K562 (cell line): ENCODE results near the gene PPP1R13L. TPM values are rescaled to one million over a fixed set of nuclear protein-coding genes. Genes with fewer than 3 reads are reported as not detected.

ENCODE experiments used
- ATAC-seq: fragments of 200-7000 bp; cut with Tn5 transposase; 3 replicates; pipeline ENCODE4 v1.9.1; 2020; ENCODE audit warnings: moderate library complexity
- BruUV-seq: library from RNA; stranded (reverse); fragments of 400-500 nt; replicated peaks from 2 replicates; lab custom pipeline; 2021; lab: Mats Ljungman, UMichigan
- CTCF ChIA-PET: fragments of 300-600 bp; formaldehyde crosslinking; extraction: SDS; loops from one replicate; lab custom pipeline; 2021; ENCODE audit warnings: low intra/inter-chr PET ratio; lab: Yijun Ruan, JAX
- POLR2A ChIA-PET: fragments of 300-600, 350-650 bp; sonication (Branson Sonifier 250); formaldehyde crosslinking; extraction: SDS; loops from one replicate; lab custom pipeline; 2021; ENCODE audit warnings: antibody characterized with exemption, inconsistent platforms; lab: Yijun Ruan, JAX
- DNase-seq, 4 experiments: peaks; one replicate each; pipeline versions ENCODE4 v3.0.0 to v3.0.0-alpha.2; 2011 to 2018; ENCODE audit warnings: low spot score in 3 of 4, mixed read lengths in 3 of 4; ENCODE audit errors: extremely low read depth in 1 of 4
- FAIRE-seq: peaks from 2 replicates; lab custom pipeline; 2011; peaks lifted over from hg19 to GRCh38; lab: Jason Lieb, UNC
- H2AFZ ChIP-seq: 2 replicates; pipeline ENCODE4 v1.6.0; 2011; ENCODE audit warnings: low read depth, low read length, control low read depth, inconsistent platforms
- H3K27ac ChIP-seq: fragments of 200-600 bp; 3 replicates; pipeline ENCODE4 v1.8.0; 2011; ENCODE audit warnings: low read depth, mild to moderate bottlenecking, control low read depth, inconsistent platforms, low read length, moderate library complexity, mixed read lengths; ENCODE audit errors: extremely low read depth
- H3K27me3 ChIP-seq, 2 experiments: fragments of 300-600 bp in 1 of 2; 2 replicates in 1 of 2; 3 replicates in 1 of 2; pipeline versions ENCODE4 v1.6.0 to v1.8.0; 2011; ENCODE audit warnings: inconsistent platforms in 2 of 2, low read length in 2 of 2, mild to moderate bottlenecking in 1 of 2, mixed read lengths in 1 of 2, moderate library complexity in 1 of 2; ENCODE audit not compliant: control insufficient read depth in 2 of 2, insufficient read depth in 2 of 2
- H3K36me3 ChIP-seq: fragments of 300-600 bp; 3 replicates; pipeline ENCODE4 v1.8.0; 2011; ENCODE audit warnings: mild to moderate bottlenecking, low read length, inconsistent platforms; ENCODE audit not compliant: control insufficient read depth, insufficient read depth
- H3K4me1 ChIP-seq, 2 experiments: fragments of 200-600 bp in 1 of 2; replicated peaks in 1 of 2; 2 replicates in 1 of 2; 3 replicates in 1 of 2; pipeline versions ENCODE4 v1.5.1 to v1.8.0; 2011; ENCODE audit warnings: inconsistent platforms in 2 of 2, low read length in 2 of 2, mild to moderate bottlenecking in 1 of 2, mixed read lengths in 1 of 2, moderate library complexity in 1 of 2; ENCODE audit not compliant: control insufficient read depth in 2 of 2, insufficient read depth in 2 of 2
- H3K4me2 ChIP-seq: 2 replicates; pipeline ENCODE4 v1.6.1; 2011; ENCODE audit warnings: low read length, control low read depth, inconsistent platforms, mixed read lengths; ENCODE audit not compliant: insufficient read depth
- H3K4me3 ChIP-seq: fragments of 200-600 bp; sonication (generic), shearing (Covaris generic); 2 replicates; pipeline ENCODE4 v1.5.1; 2016; ENCODE audit warnings: control low read depth, inconsistent platforms
- H3K79me2 ChIP-seq: fragments of 200-600 bp; 3 replicates; pipeline ENCODE4 v1.8.0; 2011; ENCODE audit warnings: low read length, inconsistent platforms; ENCODE audit not compliant: control insufficient read depth, insufficient read depth
- H3K9ac ChIP-seq, 2 experiments: 2 replicates each; pipeline versions ENCODE4 v1.6.0 to v1.6.1; 2011; ENCODE audit warnings: low read depth in 2 of 2, low read length in 2 of 2, control low read depth in 1 of 2, inconsistent platforms in 1 of 2, mild to moderate bottlenecking in 1 of 2, mixed read lengths in 1 of 2; ENCODE audit not compliant: insufficient read depth in 1 of 2
- H3K9me1 ChIP-seq: one replicate; pipeline ENCODE4 v1.6.0; 2011; ENCODE audit warnings: inconsistent platforms, mild to moderate bottlenecking, low read length, moderate library complexity; ENCODE audit not compliant: control insufficient read depth, insufficient read depth
- H3K9me3 ChIP-seq: replicated peaks from 2 replicates; pipeline ENCODE4 v1.5.1; 2011; ENCODE audit warnings: low read depth, low read length, inconsistent platforms; ENCODE audit not compliant: control insufficient read depth, insufficient read depth
- H4K20me1 ChIP-seq: replicated peaks from 2 replicates; pipeline ENCODE4 v1.6.1; 2011; ENCODE audit warnings: low read length, inconsistent platforms, mixed read lengths; ENCODE audit not compliant: control insufficient read depth, insufficient read depth
- EZH2 ChIP-seq: IDR thresholded peaks from 2 replicates; pipeline ENCODE4 v1.6.1; 2012; ENCODE audit warnings: low read depth, mild to moderate bottlenecking, inconsistent platforms, low read length, borderline replicate concordance
- FOXP4 ChIP-seq: sonication (generic); formaldehyde crosslinking; IDR thresholded peaks from 2 replicates; pipeline ENCODE4 v1.8.0; 2022; ENCODE audit warnings: mild to moderate bottlenecking, missing genetic modification reagents, borderline replicate concordance
- GABPB1 ChIP-seq: sonication (generic); formaldehyde crosslinking; IDR thresholded peaks from 2 replicates; pipeline ENCODE4 v1.8.0; 2022; ENCODE audit warnings: mild to moderate bottlenecking, missing genetic modification reagents
- MAFG ChIP-seq: fragments of 450-650 bp; conservative IDR thresholded peaks from 2 replicates; pipeline ENCODE4 v1.6.1; 2016; ENCODE audit warnings: missing genetic modification characterization, missing compliant biosample characterization
- MECOM ChIP-seq: fragments of 250-450 bp; sonication (Bioruptor Pico); IDR thresholded peaks from 2 replicates; pipeline ENCODE4 v1.8.0; 2022; ENCODE audit warnings: inconsistent platforms
- MEF2D ChIP-seq: conservative IDR thresholded peaks from 2 replicates; pipeline ENCODE4 v1.6.1; 2016; ENCODE audit warnings: low read depth, missing genetic modification characterization, missing compliant biosample characterization
- PHB ChIP-seq: fragments of 250-450 bp; sonication (Bioruptor Pico); IDR thresholded peaks from 2 replicates; pipeline ENCODE4 v1.5.0; 2021
- PML ChIP-seq: IDR thresholded peaks from 2 replicates; pipeline ENCODE4 v1.6.1; 2012; ENCODE audit warnings: low read length, inconsistent platforms
- RBFOX2 ChIP-seq: fragments of 200-400 bp; formaldehyde crosslinking; IDR thresholded peaks from 2 replicates; pipeline ENCODE4 v1.6.1; 2017; ENCODE audit warnings: low read depth, mild to moderate bottlenecking, low read length, moderate library complexity
- SMARCC2 ChIP-seq: fragments of 450-650 bp; IDR thresholded peaks from 2 replicates; pipeline ENCODE4 v1.6.1; 2017; ENCODE audit warnings: antibody characterized with exemption, moderate library complexity, mild to moderate bottlenecking, low read depth
- VEZF1 ChIP-seq: fragments of 200-800 bp; sonication (Bioruptor generic); IDR thresholded peaks from 2 replicates; pipeline ENCODE4 v1.6.1; 2017; ENCODE audit warnings: missing genetic modification characterization, missing compliant biosample characterization
- WHSC1 ChIP-seq: IDR thresholded peaks from one replicate; pipeline ENCODE4 v1.6.1; 2012; ENCODE audit warnings: low read length, control low read depth, inconsistent platforms
- ZNF143 ChIP-seq: sonication (generic); formaldehyde crosslinking; IDR thresholded peaks from 2 replicates; pipeline ENCODE4 v1.9.0; 2022; ENCODE audit warnings: mild to moderate bottlenecking, missing genetic modification reagents
- ZNF395 ChIP-seq: fragments of 200-800 bp; sonication (Bioruptor generic); IDR thresholded peaks from 2 replicates; pipeline ENCODE4 v1.6.1; 2017; ENCODE audit warnings: missing genetic modification characterization, missing compliant biosample characterization
- ZNF668 ChIP-seq: fragments of 250-450 bp; sonication (Bioruptor Pico); IDR thresholded peaks from 2 replicates; pipeline ENCODE4 v1.8.0; 2022; ENCODE audit warnings: mild to moderate bottlenecking, inconsistent platforms
- WGBS: fragments of 100-300 bp; shearing (Covaris generic); methylation state at CpG from one replicate; pipeline ENCODE4 v1.1.6; 2016; ENCODE audit warnings: low coverage, mixed read lengths; ENCODE audit not compliant: insufficient coverage; ENCODE audit errors: missing lambda C conversion rate; 5-methylcytosine and 5-hydroxymethylcytosine counted together
- in situ Hi-C: fragments of 300-500 bp; cut with MboI; formaldehyde crosslinking; loops from 4 replicates; pipeline ENCODE4 v1.15.0; 2018; ENCODE audit warnings: inconsistent platforms, mixed read lengths
- intact Hi-C: fragments of 100-400 bp; cut with micrococcal nuclease; formaldehyde crosslinking; loops from 2 replicates; pipeline ENCODE4 v1.14.2; 2022
- polyA plus RNA-seq, 8 experiments: library from polyadenylated mRNA; depleted of rRNA in 4 of 8; stranded (reverse) in 5 of 8; unstranded in 3 of 8; fragments of >200 nt; fragmentation: Nextera tagmentation in 2 of 8; fragmentation: Illumina TruSeq in 1 of 8; extraction: Ambion mirVana in 2 of 8; extraction: Trizol in 1 of 8; gene quantifications; 2 replicates each; pipeline versions ENCODE4 v1.2.1 to v1.2.3, GENCODE V29; 2011 to 2014; ENCODE audit warnings: inconsistent platforms in 1 of 8, missing spikeins in 1 of 8
- total RNA-seq, 7 experiments: library from RNA; depleted of rRNA in 6 of 7; stranded (reverse); fragments of >200 nt in 6 of 7; fragmentation: Illumina TruSeq in 2 of 7; extraction: Trizol in 2 of 7; gene quantifications; 2 replicates each; pipeline versions ENCODE4 v1.2.1 to v1.2.3, GENCODE V29; 2011 to 2021; ENCODE audit warnings: low replicate concordance in 1 of 7

The PPP1R13L gene
- total and polyA plus RNA-seq, 9 of the 15 experiments (the other 6 are each of a cell fraction or from before 2014, with no cell fraction given) = 0.32 to 6.7 (median 2.0) TPM

GRCh38 chr19:45439569-45440258 is 34.8 kb upstream of the PPP1R13L start:
- 0 out of 2 replicates have a peak, but pooled peaks cover 4% of the 10 kb centered on the region for H4K20me1 ChIP-seq
- no peaks in the 10 kb centered on the region for H3K9me1 ChIP-seq
- FAIRE-seq = peak; percentile 60
- H3K4me2 ChIP-seq = peak overlapping the region; percentile 81
- no peaks in the 10 kb centered on the region for H3K36me3 ChIP-seq
- peak overlapping the region; percentile 68 for H3K4me3 ChIP-seq
- DNase-seq = peak; percentile 82 to 96 (median 86)
- in situ Hi-C loops = loop anchor here (5.0 kb wide), 1 partner anchor 38 kb away; no protein-coding TSS in a partner anchor
- ChIA-PET POLR2A (interaction anchor here (0.5 to 3.6 kb wide), 22 partner anchors 9 to 550 kb away, joined by 3 to 51 read pairs (median 5); partner anchors contain the start of genes ERCC1 and FOSB), CTCF (interaction anchor here (0.7 to 6.4 kb wide), 10 partner anchors 11 to 203 kb away, joined by 3 to 179 read pairs (median 8); partner anchors contain the start of gene FOSB)
- intact Hi-C loops = loop anchor here (1.0 to 5.0 kb wide), 2 partner anchors 39 to 203 kb away; no protein-coding TSS in a partner anchor
- no peaks in the 10 kb centered on the region for H3K79me2 ChIP-seq
- peaks cover 31 to 48% of the 10 kb centered on the region in 2 experiments for H3K4me1 ChIP-seq
- peak overlapping the region; percentile 82 to 93 for H3K9ac ChIP-seq
- H3K9me3 ChIP-seq = no peaks in the 10 kb centered on the region
- no peaks in the 10 kb centered on the region for H3K27me3 ChIP-seq
- peak overlapping the region; percentile 93 for H3K27ac ChIP-seq
- TSS peak; percentile 60 for BruUV-seq
- H2AFZ ChIP-seq = peak overlapping the region; percentile 91
- WGBS = under 1% methylated on average over 61 of the region's 78 CpGs
- ATAC-seq = peak; percentile 81
- TF ChIP-seq ZNF143 (CRISPR knock-in tag) (no peak), VEZF1 (CRISPR knock-in tag) (peak; percentile 100), MEF2D (tag) (peak; percentile 100), RBFOX2 (peak; percentile 96), MAFG (tag) (no peak), GABPB1 (CRISPR knock-in tag) (peak; percentile 91), ZNF668 (CRISPR knock-in tag) (no peak), PML (no peak), WHSC1 (no peak), SMARCC2 (no peak), FOXP4 (CRISPR knock-in tag) (no peak), PHB (CRISPR knock-in tag) (no peak), MECOM (CRISPR knock-in tag) (no peak), EZH2 (no peak), ZNF395 (CRISPR knock-in tag) (peak; percentile 76; the same call in 1 of the 2 replicates)
